Left cardiac atrium (tissue), 4 donors: ENCODE data around the gene LYPD6B. TPM values are rescaled to one million over a fixed set of nuclear protein-coding genes. Genes with fewer than 3 reads are reported as not detected.

Source experiments
- ATAC-seq, 2 donors: fragments of 200-7000 bp; cut with Tn5 transposase; one replicate each; pipeline ENCODE4 v1.9.1; 2020; ENCODE audit warnings: mild to moderate bottlenecking in 2 of 2, moderate library complexity in 2 of 2
- DNase-seq: peaks from one replicate; pipeline ENCODE4 v3.0.0-alpha.2; 2020
- intact Hi-C, 2 donors: fragments of 100-400 bp; cut with DNase I; formaldehyde crosslinking; loops; one replicate each; pipeline versions ENCODE4 v1.14.1 to v1.15.1; 2022 to 2023
- total RNA-seq, 2 donors: library from RNA; stranded (reverse); fragmentation: NEBNext Ultra II Directional; extraction: Animal tissue kit (Norgen Biotek cat#: 25700); gene quantifications; one replicate each; pipeline ENCODE4 v1.2.1, GENCODE V29; 2021
- donor health status: DM: no; HTN: yes; CAD: no.
- donor health status: DM: no; HTN: yes; CAD: no; lungs with severe emphysema.
- donor health status: DM: yes; HTN: yes; CAD: no.
- donor health status: Dilated cardiomyopathy.

The LYPD6B gene
- total RNA-seq, 2 donors from 2014 or later = not detected

DNA sequence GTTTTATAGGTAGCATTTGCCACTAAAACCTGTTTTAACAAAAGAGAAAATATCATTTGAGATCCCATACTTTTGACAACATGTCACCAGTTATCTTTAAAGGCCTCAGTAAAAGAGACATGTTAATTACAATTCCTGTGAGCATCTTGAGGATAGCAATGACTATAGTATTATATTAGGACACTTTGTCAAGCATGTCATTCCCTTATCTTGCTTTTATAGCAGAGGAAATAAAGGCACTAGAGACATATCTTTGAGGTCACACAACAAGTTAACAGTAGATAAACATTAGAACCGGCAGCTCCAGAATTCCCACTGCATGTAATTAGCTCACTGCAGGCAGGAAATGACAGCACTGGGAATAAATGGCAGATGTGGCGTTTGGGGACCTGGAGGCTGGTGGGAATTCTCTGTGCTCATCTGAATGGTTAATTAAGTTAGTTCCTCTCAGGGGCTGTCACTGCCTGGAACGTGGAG lies 25.9 kb downstream of the LYPD6B start:
- no peak for ATAC-seq
- DNase-seq = no peak
- intact Hi-C loops = no loop called here

DNA sequence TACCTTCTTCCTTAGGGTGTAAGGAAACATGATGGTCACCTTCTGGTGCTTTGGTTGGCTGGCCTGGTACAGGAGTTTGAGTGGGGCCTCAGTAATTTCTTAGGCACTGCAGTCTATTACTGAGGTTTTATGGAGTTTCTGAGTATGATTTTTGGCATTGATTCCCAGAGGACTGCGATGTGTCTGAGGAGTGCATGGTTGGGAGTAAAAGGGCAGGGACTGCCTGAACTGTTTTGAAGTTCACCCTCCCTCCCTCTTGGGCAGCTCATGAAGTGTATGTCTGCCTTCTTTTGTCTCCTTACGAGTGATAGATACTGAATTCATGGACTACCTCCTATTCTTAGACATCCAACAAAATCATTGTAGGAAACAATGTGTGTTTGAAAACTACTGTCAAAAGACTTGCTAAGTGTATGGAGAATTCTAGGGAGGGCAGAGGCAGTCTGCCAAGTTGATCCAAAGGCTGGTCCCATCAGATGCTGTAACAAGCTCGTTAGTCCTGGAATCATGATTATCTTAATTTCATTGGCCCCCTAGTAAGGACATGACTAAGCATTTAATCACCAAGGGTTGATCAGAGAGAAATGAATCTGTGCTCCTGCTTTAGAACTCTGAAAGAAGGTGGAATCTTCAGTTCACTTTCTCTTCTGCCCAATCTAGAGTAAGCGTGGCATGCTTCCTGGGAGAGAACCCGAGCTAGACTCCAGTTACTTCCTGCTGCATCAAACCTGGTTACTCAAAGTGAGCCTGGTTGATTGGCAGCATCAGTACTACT lies 26.5 kb downstream of the LYPD6B start:
- no peak for DNase-seq
- ATAC-seq = peak in 1 of 2 donors; percentile 17
- intact Hi-C loops = no loop called here

DNA sequence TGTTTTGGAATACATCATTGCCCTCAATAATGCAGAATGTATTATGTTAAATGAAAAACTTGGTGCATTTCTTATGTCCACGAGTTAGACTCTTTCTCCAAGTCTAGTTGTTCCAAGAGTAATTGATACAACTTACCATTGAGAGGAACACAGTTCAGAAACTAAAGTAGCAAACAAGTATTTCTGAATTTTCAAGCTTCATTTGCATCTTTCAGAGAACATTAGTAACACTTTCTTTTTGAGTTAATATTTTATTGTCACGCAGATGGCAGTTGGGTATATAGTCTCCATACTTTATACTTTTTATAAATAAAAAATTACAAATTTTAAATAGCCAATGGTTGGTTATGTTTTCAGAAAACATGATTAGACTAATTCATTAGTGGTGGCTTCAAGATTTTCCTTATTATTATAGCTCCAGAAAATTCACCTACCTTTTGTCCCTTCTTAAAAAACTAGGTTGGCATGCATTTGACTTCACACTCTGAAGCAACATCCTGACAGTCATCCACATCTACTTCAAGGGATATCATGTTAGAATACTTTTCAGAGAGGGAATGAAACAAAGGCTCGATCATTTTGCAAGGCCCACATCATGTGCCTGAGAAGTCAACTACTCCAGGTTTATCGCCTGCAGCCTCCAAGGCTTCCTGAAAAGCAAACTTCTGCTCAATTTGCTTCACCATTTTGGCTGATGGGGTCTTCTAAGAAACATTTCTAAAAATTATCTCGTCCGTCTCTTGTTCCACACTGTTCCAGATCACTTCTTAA lies 29.9 kb downstream of the LYPD6B start:
- DNase-seq = no peak
- intact Hi-C loops = no loop called here
- no peak for ATAC-seq

DNA sequence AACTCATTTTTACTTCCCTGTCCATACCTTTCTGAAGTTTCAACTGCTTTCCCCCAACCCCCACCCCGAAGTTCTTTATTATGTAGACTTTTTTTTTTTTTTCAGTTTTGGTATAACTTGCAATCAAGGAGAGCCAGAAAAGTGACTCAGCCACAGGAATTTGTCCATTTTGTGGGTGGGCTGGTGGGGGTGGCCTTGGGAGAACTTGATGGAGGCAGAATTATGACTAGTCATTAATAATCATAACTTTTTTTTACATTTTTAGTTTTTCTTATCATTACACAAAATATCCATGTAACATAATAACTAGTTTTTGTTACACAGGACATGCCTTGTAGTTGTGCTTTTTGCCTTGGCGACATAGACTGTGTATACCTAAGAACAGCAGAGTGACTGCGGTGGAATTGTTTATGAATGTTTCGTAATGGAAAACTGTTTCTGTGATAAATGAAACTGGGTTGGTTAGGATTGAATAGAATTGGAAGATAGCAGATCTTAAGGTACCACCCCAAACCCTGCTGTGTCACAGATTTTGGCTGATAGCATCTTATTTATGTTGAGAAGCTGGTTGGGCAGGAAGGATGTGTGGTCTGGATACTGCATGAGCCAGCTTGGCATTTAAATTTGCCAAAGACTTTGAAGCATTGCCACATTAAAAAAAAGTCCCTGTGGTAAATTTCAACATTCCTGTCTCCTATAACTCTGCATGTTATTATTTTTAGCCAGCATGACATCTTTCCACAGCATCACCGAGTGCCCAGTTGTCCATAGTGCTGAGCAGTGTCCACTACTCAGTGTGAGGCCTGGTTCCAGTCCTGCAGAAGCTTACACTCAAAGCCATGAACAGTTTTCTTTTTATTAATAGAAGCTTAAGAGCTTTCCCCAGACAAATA lies 30.7 kb downstream of the LYPD6B start:
- intact Hi-C loops = no loop called here
- no peak for DNase-seq
- peak; percentile 33 to 83 for ATAC-seq

DNA sequence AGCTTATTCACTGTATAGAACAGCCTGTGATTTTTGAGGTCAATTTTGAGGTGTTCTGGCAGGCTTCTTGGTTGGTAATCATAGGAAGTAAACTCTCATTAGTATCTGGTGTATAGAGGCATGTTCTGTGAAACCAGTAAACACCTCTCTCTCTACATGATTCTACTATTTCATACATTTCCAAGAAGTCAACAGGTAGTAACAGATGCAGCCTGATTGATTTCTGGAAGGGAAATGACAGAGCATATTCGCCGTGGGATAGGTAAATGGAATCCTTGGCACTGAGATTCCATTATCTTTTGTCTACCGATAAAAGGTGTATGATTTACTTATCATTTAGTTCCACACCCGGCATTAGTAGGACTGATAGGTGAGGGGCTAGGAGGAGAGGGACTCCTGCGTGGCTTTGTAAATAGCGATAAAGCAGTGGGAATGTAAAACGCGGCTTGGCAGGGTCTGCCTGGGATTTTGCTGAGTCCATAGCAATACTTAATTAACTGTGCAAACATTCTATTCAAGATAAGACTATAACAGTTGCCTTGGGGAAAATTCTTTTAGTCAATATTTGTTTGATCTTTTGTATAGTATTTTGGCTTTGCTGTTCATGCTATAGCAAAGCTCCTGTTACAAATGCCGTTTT lies 32.3 kb downstream of the LYPD6B start:
- DNase-seq (no peak), ATAC-seq (no peak)
- intact Hi-C loops = no loop called here

DNA sequence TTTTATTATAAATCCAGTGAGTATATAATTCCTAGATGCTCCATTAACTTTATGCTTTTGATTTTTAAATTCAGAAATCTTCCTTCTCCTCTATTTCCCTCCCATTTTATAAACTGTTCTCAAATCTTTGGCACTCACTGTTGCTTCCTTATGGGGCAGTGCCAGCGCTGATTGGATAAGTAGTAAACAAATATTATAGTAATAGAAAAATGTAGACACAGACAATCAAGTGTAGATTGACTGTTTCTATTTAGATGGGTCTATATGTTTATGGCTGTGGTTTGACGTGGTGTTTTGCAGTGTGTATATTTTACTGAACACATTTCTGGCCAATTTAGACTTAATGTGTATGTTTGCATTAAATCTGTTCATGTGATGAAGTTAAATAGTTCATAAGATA lies 36.6 kb downstream of the LYPD6B start:
- intact Hi-C loops = no loop called here
- DNase-seq = no peak
- ATAC-seq = no peak

DNA sequence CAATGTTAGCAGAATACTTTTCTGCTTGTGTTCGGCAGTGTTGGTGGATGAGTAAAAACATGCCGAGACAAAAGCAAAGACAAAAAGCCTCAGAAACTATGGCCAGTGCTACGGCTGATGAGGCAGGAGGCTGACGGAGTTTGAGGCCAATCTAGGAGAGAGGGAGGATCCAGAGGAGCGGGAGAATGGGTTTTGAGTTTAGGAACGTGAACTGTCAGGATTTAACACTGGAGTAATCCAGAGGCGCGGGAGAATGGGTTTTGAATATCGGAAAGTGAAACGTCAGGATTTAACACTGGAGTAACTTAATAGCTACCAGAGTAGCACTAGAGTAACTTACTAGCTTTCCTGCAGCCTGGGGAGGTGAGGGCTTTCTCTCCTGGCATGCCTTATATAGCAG lies 37.4 kb downstream of the LYPD6B start:
- ATAC-seq = no peak
- no peak for DNase-seq
- intact Hi-C loops = no loop called here

DNA sequence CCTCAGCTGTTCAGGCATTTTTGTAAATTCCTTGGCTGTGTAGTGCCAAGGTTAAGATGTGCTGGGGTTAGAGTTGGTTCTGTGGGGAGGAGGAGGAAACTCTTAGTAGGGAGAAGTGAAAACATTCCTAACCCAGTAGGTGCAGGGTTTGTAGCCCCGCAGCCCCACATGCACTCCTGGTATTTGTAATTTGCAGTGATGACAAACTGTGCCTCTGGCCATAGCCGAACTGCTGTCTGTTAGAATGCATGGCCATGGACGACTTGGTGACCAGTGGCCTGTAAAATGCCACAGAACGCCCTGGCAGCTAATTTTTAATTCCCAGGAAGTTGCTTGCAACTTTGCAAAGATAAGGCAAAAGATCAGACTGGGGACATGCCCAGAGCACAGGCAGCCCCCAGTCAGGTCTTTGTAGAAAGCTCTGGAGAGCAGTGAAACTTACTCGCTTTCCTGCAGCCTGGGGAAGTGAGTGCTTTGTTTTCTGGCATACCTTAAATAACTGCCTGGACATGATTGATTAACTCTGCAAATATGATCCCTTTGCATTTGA lies 38.4 kb downstream of the LYPD6B start:
- no peak for ATAC-seq
- intact Hi-C loops = no loop called here

DNA sequence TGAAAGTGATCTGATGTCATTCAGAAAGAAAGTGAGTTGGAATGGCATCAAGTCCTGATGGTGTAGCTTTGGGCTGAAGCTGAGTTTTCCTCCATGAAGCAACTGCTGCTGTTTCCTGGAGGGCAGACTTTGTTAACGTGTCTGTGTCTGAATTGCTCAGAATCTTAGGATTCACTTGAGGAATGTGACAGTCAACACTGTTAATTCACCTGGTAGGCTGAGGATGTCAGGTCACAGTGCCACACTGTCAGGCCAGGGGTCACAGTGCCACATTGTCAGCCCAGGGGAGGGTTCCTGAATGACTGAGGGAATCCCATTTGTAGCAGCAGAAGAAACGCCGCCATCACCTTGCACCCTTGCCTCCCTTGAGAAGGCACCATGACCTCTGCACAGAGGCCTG lies 39.4 kb downstream of the LYPD6B start:
- intact Hi-C loops = no loop called here
- DNase-seq (no peak), ATAC-seq (no peak)

More for the DNA sequence above, 38.4 kb downstream of the LYPD6B start:
- no peak for DNase-seq

DNA sequence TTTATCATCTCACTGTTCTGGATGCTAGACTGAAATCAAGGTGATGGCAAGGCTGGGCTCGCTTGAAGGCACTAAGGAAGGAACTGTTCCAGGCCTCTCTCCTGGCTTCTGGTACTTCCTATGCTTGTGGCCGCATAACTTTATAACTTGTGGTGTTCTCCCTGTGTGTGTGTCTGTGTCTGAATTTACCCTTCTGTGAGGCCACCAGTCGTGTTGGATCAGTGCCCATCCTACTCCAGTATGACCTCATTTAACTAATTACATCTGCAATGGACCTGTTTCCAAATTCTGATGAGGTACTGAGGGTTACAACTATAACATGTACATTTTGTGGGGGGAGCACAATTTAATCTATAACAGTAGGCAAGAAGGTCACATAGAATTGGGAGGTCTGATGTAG lies 41.6 kb downstream of the LYPD6B start:
- no peak for ATAC-seq
- DNase-seq = no peak
- intact Hi-C loops = no loop called here

DNA sequence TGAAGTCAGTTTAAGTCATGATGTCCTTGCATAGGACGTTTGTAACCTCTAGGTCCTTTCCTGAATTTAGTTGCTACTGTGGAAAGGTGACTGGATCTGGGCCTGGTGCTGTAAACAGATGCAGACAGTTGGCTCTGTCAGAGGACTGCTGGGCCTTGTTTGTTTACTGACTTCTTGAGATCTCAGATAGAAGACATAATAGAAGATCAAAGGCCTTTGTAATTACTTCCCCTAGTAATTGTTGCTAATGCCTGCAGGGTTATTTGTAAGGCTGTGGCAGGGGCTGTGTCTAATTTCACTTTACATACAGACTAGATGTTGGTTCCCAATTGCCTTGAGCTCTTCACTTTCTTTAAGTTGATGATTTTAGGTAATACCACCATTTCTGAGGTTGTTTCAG lies 42.5 kb downstream of the LYPD6B start:
- DNase-seq (no peak), ATAC-seq (no peak)
- intact Hi-C loops = no loop called here

DNA sequence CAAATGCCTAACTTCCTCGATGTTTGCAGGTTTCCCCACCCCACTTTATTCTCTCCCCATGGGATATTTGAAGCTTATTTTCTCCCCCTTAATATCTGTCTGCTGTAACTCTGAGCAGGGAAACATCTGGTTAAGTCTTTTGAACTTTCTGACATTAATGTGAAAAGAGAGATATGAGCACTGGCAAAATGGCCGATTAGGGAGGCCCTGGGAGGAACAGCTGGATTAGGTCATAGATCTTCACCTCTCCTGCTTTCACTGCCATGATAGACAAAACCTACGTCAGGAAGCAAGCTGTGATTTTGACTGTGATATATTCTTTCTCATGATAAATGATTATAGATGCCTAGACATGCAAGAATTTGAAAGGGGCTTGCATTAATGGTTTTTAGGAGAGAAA lies 43.6 kb downstream of the LYPD6B start:
- DNase-seq (no peak), ATAC-seq (no peak)
- intact Hi-C loops = no loop called here

DNA sequence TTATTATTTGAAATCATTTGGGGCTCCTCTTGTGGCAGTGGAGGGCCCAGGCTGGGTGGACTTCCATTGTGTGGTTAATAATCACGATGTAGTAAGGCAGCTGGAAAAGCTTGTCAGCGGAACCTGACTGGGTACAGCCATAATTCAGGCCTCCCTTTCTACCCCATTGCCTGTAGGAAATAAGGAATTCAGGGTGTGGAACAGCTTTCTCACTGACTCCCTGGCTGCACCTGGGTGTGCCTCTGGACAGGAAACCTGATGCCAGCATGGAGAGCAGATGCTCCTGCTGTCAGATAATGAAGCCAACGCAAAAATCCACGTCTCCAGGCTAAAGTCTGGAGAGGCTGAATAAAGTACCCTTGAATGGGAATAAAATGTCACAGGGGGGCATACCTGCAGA lies 44.2 kb downstream of the LYPD6B start:
- ATAC-seq = no peak
- DNase-seq = no peak
- intact Hi-C loops = no loop called here

DNA sequence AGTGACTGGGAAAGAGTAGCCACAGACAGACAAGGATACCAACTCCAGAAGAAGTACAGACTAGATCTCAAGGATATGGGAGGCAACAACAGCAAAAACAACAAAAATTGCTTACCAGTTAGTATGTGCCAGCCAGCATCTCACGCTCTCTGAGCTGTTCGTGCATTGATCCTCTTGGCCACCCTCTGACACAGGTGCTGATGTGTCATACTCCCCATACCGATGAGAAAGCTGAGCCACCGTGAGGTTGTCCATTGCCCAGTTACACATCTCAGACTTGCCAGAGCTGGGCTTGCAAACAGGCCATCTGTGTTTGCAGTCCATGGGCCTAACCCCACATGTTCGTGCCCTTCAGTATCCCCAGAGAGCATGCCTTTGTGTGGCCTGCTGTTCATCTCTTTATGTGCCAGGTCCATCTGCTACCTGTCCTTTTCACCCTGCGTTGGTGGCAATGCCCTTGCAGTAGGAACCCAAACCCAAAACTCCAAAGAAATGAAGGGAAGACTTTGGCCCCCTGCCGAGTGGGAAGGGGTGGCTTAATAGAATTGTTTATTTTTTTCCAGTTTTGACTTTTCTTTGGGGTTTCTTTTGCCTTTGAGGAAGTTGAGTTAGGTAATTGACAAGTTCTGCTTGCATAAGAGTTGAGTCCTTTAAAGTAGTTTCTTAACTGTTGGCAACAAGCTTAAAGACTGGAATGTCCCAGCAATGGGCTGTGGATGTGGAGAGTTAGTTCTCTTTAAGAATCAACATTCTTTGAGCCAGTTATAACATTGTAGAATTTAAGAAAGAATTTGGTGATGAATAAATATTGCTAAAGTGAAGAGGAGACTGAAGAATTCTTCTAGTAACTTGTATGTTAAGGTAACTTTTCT lies 46.7 kb downstream of the LYPD6B start:
- ATAC-seq (peak in 1 of 2 donors; percentile 47), DNase-seq (no peak)
- intact Hi-C loops = no loop called here

DNA sequence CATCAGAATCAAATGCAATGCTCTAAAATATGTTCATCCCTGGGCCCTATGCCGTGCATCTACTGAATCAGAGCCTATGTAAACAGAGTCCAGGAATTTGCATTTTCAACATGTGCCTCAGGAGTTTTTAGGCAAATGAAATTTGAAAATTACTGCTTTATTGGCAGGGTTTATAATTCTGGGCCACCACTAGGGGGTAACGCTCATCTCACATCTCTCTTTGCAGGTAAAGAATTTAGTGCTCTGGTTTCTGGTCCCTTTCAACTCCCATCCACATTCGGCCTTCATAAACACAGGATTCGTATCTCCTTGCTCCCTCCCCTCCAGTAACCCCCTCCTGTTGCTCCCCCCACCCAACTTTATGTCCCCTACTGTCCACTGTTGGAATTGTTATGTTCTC lies 49.3 kb downstream of the LYPD6B start:
- ATAC-seq (no peak), DNase-seq (no peak)
- intact Hi-C loops = no loop called here

DNA sequence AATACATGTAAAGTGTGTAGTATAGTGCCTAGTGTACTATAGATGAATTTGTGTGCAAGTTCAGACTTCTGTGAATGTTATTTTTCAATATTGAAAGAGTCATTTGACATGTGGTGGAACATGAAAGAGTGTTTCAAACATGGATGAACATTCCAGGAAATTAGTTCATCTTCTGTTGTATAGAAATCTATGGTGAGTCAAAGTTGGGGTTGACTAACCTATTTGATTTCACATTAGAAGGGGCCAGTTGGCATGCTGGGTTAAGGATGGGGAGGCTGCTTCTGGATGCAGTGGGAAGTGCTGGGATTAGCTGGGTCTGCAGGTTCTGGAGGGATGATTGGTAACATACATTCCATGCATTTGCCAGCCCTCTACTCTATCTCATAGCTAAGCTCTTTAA lies 50.6 kb downstream of the LYPD6B start:
- intact Hi-C loops = no loop called here
- DNase-seq (no peak), ATAC-seq (no peak)

DNA sequence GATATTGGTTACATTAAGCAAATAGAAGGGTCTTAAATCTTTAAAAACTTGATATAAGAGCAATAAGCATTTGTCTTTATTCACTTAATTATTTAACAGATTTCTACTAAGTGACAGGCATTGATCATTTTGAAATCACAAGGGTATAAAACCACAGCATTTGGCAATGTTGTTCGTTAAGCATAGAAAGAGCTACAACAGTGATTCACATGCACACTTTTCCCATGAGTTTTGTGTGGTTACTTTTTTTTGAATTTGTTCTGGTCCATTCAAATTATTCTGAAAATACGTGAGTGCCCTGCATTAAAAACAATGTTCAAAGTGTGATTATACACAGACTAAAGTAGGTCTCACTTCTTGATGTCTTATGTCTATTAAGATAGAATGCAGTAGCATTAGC lies 52.2 kb downstream of the LYPD6B start:
- intact Hi-C loops = no loop called here
- no peak for DNase-seq
- no peak for ATAC-seq

DNA sequence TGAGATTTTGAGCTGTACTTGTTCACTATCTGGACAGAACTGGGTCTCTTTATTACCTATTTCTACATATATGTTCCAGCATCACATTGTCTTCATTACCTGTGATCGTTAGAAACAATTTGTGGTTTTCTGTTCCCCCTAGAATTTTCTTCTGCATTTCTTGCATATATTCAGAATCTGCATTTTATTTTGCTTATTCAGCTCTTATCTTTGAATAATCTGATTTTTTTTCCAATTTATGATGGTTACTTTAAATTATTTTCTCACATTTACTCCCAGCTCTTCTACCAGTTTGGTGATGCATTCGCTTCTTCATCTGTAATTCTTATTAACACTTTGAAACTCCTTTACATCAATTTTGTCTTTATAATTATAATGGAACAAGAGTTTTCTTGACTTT lies 55.1 kb downstream of the LYPD6B start:
- DNase-seq = no peak
- intact Hi-C loops = no loop called here
- no peak for ATAC-seq
